ENCODE results near the gene NACA2. TPM values are rescaled to one million over a fixed set of nuclear protein-coding genes. Genes with fewer than 3 reads are reported as not detected.

NACA2 gene
- total and polyA plus RNA-seq, 2 of the 4 experiments (the other 2 are of a cell fraction) = not detected

DNA sequence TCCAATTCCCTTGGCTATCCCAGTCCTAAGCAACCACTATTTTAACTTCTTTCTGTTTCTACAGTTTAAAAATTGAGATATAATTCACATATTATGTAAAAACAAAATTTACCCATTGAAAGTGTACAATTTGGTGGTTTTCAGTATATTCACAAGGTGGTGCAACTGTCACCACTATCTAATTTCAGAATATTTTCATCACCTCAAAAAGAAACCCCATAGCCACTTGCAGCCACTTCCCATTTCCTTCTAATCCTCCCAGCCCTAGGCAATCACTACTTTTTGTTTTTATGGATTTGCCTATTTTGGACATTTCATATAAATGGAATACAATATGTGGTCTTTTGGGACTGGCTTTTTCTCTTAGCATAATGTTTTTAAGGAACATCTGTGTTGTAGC, 36.1 kb upstream of the NACA2 start:
- H3K9me1 ChIP-seq (ENCODE audit: insufficient read depth, low read length) = no peaks in the 10 kb centered on the region
- ATAC-seq (ENCODE audit: low read depth) (no peak), DNase-seq (no peak)
- no peak overlapping the region for H3K9ac ChIP-seq (ENCODE audit: low read depth, low read length)
- no peak overlapping the region for H3K18ac ChIP-seq (ENCODE audit: low read depth, low read length)
- no peak overlapping the region for H2AK9ac ChIP-seq (replicated peaks; ENCODE audit: low read depth, low read length, poor library complexity)
- POLR2A ChIA-PET (ENCODE audit: unreplicated experiment) = no interaction called here
- dilution Hi-C loops (cut with HindIII; ENCODE audit: low sequenced_read_pairs, unreplicated experiment) = no loop called here
- H2BK15ac ChIP-seq (ENCODE audit: low read depth, low read length) = no peak overlapping the region
- no peak overlapping the region for H3K4me3 ChIP-seq (ENCODE audit: insufficient read depth, low read depth, low read length)
- peaks cover 2% of the 10 kb centered on the region; the same call in 1 of the 2 replicates for H3K27me3 ChIP-seq (ENCODE audit: control insufficient read depth, insufficient read depth, low read length)
- no peak overlapping the region for H4K91ac ChIP-seq (ENCODE audit: insufficient read depth, low read depth, low read length)
- H4K8ac ChIP-seq (ENCODE audit: low read depth in 2 of 2, low read length in 2 of 2) = no peak overlapping the region
- no peaks in the 10 kb centered on the region for H3K4me1 ChIP-seq (ENCODE audit: control insufficient read depth, insufficient read depth, low read length)
- CTCF ChIA-PET = no interaction called here
- no peaks in the 10 kb centered on the region for H4K20me1 ChIP-seq (ENCODE audit: insufficient read depth, low read length)
- BruUV-seq (replicated peaks) = no TSS peak
- no peak overlapping the region for H2AK5ac ChIP-seq (ENCODE audit: low read depth, low read length)
- no peak for TF ChIP-seq RFX5 (IDR thresholded peaks at IDR 0.05; ENCODE audit: low read depth, low read length)
- no peak for TF ChIP-seq POLR2A (IDR thresholded peaks at IDR 0.05; ENCODE audit: low read depth, low read length)
- TF ChIP-seq, protein P1, sequence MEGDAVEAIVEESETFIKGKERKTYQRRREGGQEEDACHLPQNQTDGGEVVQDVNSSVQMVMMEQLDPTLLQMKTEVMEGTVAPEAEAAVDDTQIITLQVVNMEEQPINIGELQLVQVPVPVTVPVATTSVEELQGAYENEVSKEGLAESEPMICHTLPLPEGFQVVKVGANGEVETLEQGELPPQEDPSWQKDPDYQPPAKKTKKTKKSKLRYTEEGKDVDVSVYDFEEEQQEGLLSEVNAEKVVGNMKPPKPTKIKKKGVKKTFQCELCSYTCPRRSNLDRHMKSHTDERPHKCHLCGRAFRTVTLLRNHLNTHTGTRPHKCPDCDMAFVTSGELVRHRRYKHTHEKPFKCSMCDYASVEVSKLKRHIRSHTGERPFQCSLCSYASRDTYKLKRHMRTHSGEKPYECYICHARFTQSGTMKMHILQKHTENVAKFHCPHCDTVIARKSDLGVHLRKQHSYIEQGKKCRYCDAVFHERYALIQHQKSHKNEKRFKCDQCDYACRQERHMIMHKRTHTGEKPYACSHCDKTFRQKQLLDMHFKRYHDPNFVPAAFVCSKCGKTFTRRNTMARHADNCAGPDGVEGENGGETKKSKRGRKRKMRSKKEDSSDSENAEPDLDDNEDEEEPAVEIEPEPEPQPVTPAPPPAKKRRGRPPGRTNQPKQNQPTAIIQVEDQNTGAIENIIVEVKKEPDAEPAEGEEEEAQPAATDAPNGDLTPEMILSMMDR (conservative IDR thresholded peaks at IDR 0.05; ENCODE audit: low read depth, low read length) = no peak
- TF ChIP-seq CEBPB (IDR thresholded peaks at IDR 0.05; ENCODE audit: low read depth, low read length) = no peak
- no peak for TF ChIP-seq MAZ (IDR thresholded peaks at IDR 0.05; ENCODE audit: borderline replicate concordance, low read depth, low read length)
- TF ChIP-seq CHD1 (IDR thresholded peaks at IDR 0.05; ENCODE audit: low read depth, low read length) = no peak
- TF ChIP-seq RAD21 (IDR thresholded peaks at IDR 0.05; ENCODE audit: low read length) = no peak
- no peak for TF ChIP-seq BHLHE40 (IDR thresholded peaks at IDR 0.05; ENCODE audit: low read depth, low read length)
- TF ChIP-seq NFE2L2 (IDR thresholded peaks at IDR 0.05; ENCODE audit: low read depth, low read length) = no peak
- no peak for TF ChIP-seq MXI1 (IDR thresholded peaks at IDR 0.05; ENCODE audit: borderline replicate concordance, low read depth, low read length)
- TF ChIP-seq RCOR1 (IDR thresholded peaks at IDR 0.05; ENCODE audit: insufficient replicate concordance, low read length) = no peak
- no peak for TF ChIP-seq MAFK (IDR thresholded peaks at IDR 0.05; ENCODE audit: low read depth, low read length)
- no peak for TF ChIP-seq USF2 (IDR thresholded peaks at IDR 0.05; ENCODE audit: low read depth, low read length)
- no peak for TF ChIP-seq ELK1 (IDR thresholded peaks at IDR 0.05; ENCODE audit: borderline replicate concordance, low read depth, low read length)
- TF ChIP-seq FOS (IDR thresholded peaks at IDR 0.05; ENCODE audit: low read depth, low read length) = no peak
- in situ Hi-C loops (cut with MboI; ENCODE audit: low sequenced_read_pairs) = loop anchor here (25.0 kb wide), 1 partner anchor 435 kb away; the partner anchor contains the start of gene MED13
- no peaks in the 10 kb centered on the region for H3K36me3 ChIP-seq (ENCODE audit: control insufficient read depth, insufficient read depth, low read length)
- no peak overlapping the region for H3K4me2 ChIP-seq (ENCODE audit: low read depth, low read length)
- no peak overlapping the region for H2BK120ac ChIP-seq (ENCODE audit: low read depth, low read length)
- intact Hi-C loops (cut with micrococcal nuclease) = no loop called here
- no peak overlapping the region for H3K27ac ChIP-seq (ENCODE audit: insufficient read depth, low read length)
- no peaks in the 10 kb centered on the region for H3K9me3 ChIP-seq (ENCODE audit: control insufficient read depth, insufficient read depth, low read length)
- H3K23ac ChIP-seq (ENCODE audit: low read depth, low read length) = no peak overlapping the region
- no peak overlapping the region for H3K56ac ChIP-seq (ENCODE audit: extremely low read depth, insufficient read depth, low read length)
- H2BK5ac ChIP-seq (ENCODE audit: low read depth, low read length, poor library complexity, severe bottlenecking) = no peak overlapping the region
- H3K14ac ChIP-seq (replicated peaks; ENCODE audit: low read depth, low read length) = no peak overlapping the region
- no peak overlapping the region for H4K5ac ChIP-seq (ENCODE audit: low read depth, low read length)
- H2AFZ ChIP-seq (replicated peaks; ENCODE audit: low read length, poor library complexity) = no peak overlapping the region
- no peaks in the 10 kb centered on the region for H3K79me1 ChIP-seq (ENCODE audit: low read depth in 1 of 2, low read length in 2 of 2)
- H3K4ac ChIP-seq (ENCODE audit: low read depth, low read length) = no peak overlapping the region
- H2BK20ac ChIP-seq (ENCODE audit: low read depth, low read length) = no peak overlapping the region

Data from IMR-90 (cell line).